Fibroblast of lung (primary cell): Measurements from ENCODE around the gene ESPNL. TPM values are rescaled to one million over a fixed set of nuclear protein-coding genes. Genes with fewer than 3 reads are reported as not detected.
A peak's percentile ranks its signal among the peaks of the same experiment; 100 is the strongest.

Experiments
- DNase-seq, 2 donors: peaks; one replicate each; pipeline versions ENCODE4 v3.0.0 to v3.0.0-alpha.2; 2010; ENCODE audit warnings: low read depth in 2 of 2
- H2AFZ ChIP-seq: 2 replicates; pipeline ENCODE4 v1.5.1; 2012; ENCODE audit warnings: low read length, control low read depth, inconsistent platforms
- H3K27ac ChIP-seq: 2 replicates; pipeline ENCODE4 v1.5.1; 2011; ENCODE audit warnings: low read length, control low read depth; ENCODE audit not compliant: insufficient read depth
- H3K27me3 ChIP-seq: 2 replicates; pipeline ENCODE4 v1.5.1; 2011; ENCODE audit warnings: mild to moderate bottlenecking, low read length; ENCODE audit not compliant: control insufficient read depth, insufficient read depth
- H3K36me3 ChIP-seq: 2 replicates; pipeline ENCODE4 v1.5.1; 2011; ENCODE audit warnings: low read length; ENCODE audit not compliant: control insufficient read depth, insufficient read depth
- H3K4me1 ChIP-seq: 2 replicates; pipeline ENCODE4 v1.5.1; 2011; ENCODE audit warnings: low read length; ENCODE audit not compliant: control insufficient read depth, insufficient read depth; ENCODE audit errors: extremely low read depth
- H3K4me2 ChIP-seq: 2 replicates; pipeline ENCODE4 v1.5.1; 2011; ENCODE audit warnings: low read length, control low read depth; ENCODE audit not compliant: insufficient read depth; ENCODE audit errors: extremely low read depth
- H3K4me3 ChIP-seq, 4 experiments: fragments of 200-600 bp in 1 of 4; sonication (generic) in 1 of 4; replicated peaks in 1 of 4; 2 replicates each; pipeline ENCODE4 v1.5.1; 2011 to 2016; ENCODE audit warnings: low read length in 4 of 4, low read depth in 3 of 4, mild to moderate bottlenecking in 3 of 4, control low read depth in 2 of 4, inconsistent platforms in 1 of 4, mixed read lengths in 1 of 4; ENCODE audit not compliant: insufficient read depth in 1 of 4; ENCODE audit errors: control extremely low read depth in 1 of 4
- H3K79me2 ChIP-seq: 2 replicates; pipeline ENCODE4 v1.5.1; 2012; ENCODE audit warnings: mild to moderate bottlenecking, low read length, inconsistent platforms; ENCODE audit not compliant: control insufficient read depth, insufficient read depth
- H3K9ac ChIP-seq: 2 replicates; pipeline ENCODE4 v1.5.1; 2011; ENCODE audit warnings: mild to moderate bottlenecking, low read length, control low read depth; ENCODE audit not compliant: insufficient read depth
- H3K9me3 ChIP-seq: 2 replicates; pipeline ENCODE4 v1.5.1; 2012; ENCODE audit warnings: low read depth, low read length; ENCODE audit not compliant: control insufficient read depth, insufficient read depth
- H4K20me1 ChIP-seq: 2 replicates; pipeline ENCODE4 v1.5.1; 2011; ENCODE audit warnings: low read length; ENCODE audit not compliant: control insufficient read depth, insufficient read depth; ENCODE audit errors: extremely low read depth
- EZH2 ChIP-seq: IDR thresholded peaks from 2 replicates; pipeline ENCODE4 v1.5.1; 2012; ENCODE audit warnings: low read length, control low read depth, mild to moderate bottlenecking; ENCODE audit errors: missing control alignments
- polyA plus RNA-seq, 2 donors: library from polyadenylated mRNA; depleted of rRNA in 1 of 2; stranded (reverse) in 1 of 2; unstranded in 1 of 2; fragments of >200 nt; gene quantifications; 2 replicates each; pipeline ENCODE4 v1.2.1, GENCODE V29; 2011 to 2012; ENCODE audit warnings: missing spikeins in 1 of 2
- total RNA-seq: library from RNA; depleted of rRNA; stranded (reverse); fragments of >200 nt; gene quantifications from 2 replicates; pipeline ENCODE4 v1.2.1, GENCODE V29; 2014
- TF ChIP-seq, protein P1 (sequence below), 2 donors: IDR thresholded peaks in 1 of 2; conservative IDR thresholded peaks in 1 of 2; 1 replicate in 1 of 2; 2 replicates in 1 of 2; pipeline ENCODE4 v1.5.1; 2011 to 2012; ENCODE audit warnings: low read length in 2 of 2, control low read depth in 1 of 2, inconsistent platforms in 1 of 2, low read depth in 1 of 2, mild to moderate bottlenecking in 1 of 2

The ESPNL gene
- total and polyA plus RNA-seq, 2 donors (not counting 1 experiment from before 2014, with no cell fraction given) = 0.79 to 2.8 TPM

DNA sequence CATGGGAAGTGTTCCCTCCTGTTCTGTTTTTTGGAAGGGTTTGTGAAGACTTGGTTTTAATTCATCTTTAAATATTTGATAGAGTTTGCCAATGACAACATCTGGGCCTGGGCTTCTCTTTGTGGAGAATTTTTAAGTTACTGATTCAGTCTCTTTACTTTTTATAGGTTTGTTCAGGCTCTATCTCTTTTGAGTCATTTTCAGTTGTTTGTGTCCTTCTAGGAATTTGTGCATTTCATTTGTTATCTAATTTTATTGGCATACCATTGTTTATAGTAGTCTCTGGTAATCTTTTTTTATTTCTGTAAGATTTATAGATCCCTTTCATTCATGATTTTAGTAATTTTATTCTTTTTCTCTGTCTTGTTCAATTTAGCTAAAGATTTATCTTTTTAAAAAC is 24.7 kb upstream of the ESPNL start:
- Histone ChIP-seq H3K4me3 (no peak overlapping the region), H3K36me3 (no peaks in the 10 kb centered on the region), H3K9ac (no peak overlapping the region), H4K20me1 (no peaks in the 10 kb centered on the region), H3K27ac (no peak overlapping the region), H3K27me3 (no peaks in the 10 kb centered on the region), H3K9me3 (no peaks in the 10 kb centered on the region), H3K4me1 (no peaks in the 10 kb centered on the region), H3K79me2 (no peaks in the 10 kb centered on the region), H3K4me2 (no peak overlapping the region), H2AFZ (no peak overlapping the region)
- no peak for TF ChIP-seq EZH2
- TF ChIP-seq, protein P1, sequence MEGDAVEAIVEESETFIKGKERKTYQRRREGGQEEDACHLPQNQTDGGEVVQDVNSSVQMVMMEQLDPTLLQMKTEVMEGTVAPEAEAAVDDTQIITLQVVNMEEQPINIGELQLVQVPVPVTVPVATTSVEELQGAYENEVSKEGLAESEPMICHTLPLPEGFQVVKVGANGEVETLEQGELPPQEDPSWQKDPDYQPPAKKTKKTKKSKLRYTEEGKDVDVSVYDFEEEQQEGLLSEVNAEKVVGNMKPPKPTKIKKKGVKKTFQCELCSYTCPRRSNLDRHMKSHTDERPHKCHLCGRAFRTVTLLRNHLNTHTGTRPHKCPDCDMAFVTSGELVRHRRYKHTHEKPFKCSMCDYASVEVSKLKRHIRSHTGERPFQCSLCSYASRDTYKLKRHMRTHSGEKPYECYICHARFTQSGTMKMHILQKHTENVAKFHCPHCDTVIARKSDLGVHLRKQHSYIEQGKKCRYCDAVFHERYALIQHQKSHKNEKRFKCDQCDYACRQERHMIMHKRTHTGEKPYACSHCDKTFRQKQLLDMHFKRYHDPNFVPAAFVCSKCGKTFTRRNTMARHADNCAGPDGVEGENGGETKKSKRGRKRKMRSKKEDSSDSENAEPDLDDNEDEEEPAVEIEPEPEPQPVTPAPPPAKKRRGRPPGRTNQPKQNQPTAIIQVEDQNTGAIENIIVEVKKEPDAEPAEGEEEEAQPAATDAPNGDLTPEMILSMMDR (conservative IDR thresholded peaks at IDR 0.05 in 1 of 2, IDR thresholded peaks at IDR 0.05 in 1 of 2; ENCODE audit: low read depth in 1 of 2, low read length in 2 of 2) = no peak
- no peak for DNase-seq

- Histone ChIP-seq H3K9ac (no peak overlapping the region), H3K79me2 (no peaks in the 10 kb centered on the region), H3K4me1 (no peaks in the 10 kb centered on the region), H4K20me1 (no peaks in the 10 kb centered on the region), H3K27ac (no peak overlapping the region), H3K9me3 (no peaks in the 10 kb centered on the region), H3K36me3 (peaks cover 2% of the 10 kb centered on the region), H3K4me3 (no peak overlapping the region), H3K4me2 (no peak overlapping the region), H2AFZ (no peak overlapping the region), H3K27me3 (no peaks in the 10 kb centered on the region)
- no peak for TF ChIP-seq EZH2
- TF ChIP-seq, protein P1 (conservative IDR thresholded peaks at IDR 0.05 in 1 of 2, IDR thresholded peaks at IDR 0.05 in 1 of 2; ENCODE audit: low read depth in 1 of 2, low read length in 2 of 2) = no peak
- peak in 1 of 2 donors; percentile 6 for DNase-seq
Observed at GRCh38 chr2:238077292-238077691, 22.8 kb upstream of the ESPNL start.

DNA sequence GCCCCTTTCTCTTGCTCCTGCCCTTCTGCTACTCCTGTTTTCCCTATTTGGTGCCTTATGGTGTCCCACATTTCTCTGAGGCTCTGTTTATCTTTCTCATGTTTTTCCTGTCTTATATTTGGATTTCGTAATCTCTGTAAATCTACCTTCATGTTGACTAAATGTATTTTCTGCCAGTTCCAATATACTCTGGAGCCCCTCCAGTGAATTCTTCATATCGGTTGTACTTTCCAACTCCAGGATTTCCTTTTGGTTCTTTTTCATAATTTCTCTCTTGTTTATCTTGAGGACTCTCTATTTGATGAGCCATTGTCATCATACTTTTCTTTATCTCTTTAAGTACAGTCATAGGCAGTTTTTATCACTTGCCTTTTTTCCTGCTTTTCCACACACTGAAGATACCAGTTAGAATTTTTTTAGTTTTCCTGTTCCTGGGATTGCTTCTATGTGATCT is 20.2 kb upstream of the ESPNL start:
- no peak for DNase-seq
- TF ChIP-seq, protein P1 (conservative IDR thresholded peaks at IDR 0.05 in 1 of 2, IDR thresholded peaks at IDR 0.05 in 1 of 2; ENCODE audit: low read depth in 1 of 2, low read length in 2 of 2) = no peak
- no peak for TF ChIP-seq EZH2
- H3K27me3 ChIP-seq = no peaks in the 10 kb centered on the region

More for the DNA sequence above, 20.2 kb upstream of the ESPNL start:
- Histone ChIP-seq H3K79me2 (no peaks in the 10 kb centered on the region), H3K4me2 (no peak overlapping the region), H4K20me1 (no peaks in the 10 kb centered on the region), H3K27ac (no peak overlapping the region), H2AFZ (no peak overlapping the region), H3K9ac (no peak overlapping the region), H3K36me3 (peaks cover 2% of the 10 kb centered on the region), H3K4me1 (no peaks in the 10 kb centered on the region), H3K4me3 (no peak overlapping the region), H3K9me3 (no peaks in the 10 kb centered on the region)
